GM18519 (cell line): ENCODE data around the gene LAMTOR1.

Source experiments
- ATAC-seq: cut with Tn5 transposase; IDR thresholded peaks from one replicate; pipeline ENCODE4 v1.9.1; 2021; ENCODE audit warnings: mild to moderate bottlenecking, moderate library complexity; ENCODE audit not compliant: unreplicated experiment, low FRiP score

LAMTOR1 gene

DNA sequence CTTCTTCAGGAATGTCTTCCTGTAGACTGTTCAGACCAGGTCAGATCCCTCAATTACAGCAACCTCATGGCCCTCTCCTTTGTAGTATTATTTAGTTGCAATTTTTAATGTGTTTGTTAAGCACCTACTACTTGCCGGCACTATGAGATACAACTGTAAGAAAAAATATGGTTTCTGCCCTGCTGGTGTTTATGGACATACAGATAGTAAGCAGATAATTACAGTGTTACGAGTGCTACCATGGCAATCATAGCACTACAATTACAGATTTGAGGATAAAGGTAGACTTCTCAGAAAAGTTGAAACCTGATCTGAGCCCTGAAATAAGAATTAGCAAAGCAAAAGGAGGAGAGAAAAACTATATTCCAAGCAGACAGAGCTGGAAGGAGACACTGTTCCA is 19.7 kb downstream of the LAMTOR1 start:
- no peak for ATAC-seq

DNA sequence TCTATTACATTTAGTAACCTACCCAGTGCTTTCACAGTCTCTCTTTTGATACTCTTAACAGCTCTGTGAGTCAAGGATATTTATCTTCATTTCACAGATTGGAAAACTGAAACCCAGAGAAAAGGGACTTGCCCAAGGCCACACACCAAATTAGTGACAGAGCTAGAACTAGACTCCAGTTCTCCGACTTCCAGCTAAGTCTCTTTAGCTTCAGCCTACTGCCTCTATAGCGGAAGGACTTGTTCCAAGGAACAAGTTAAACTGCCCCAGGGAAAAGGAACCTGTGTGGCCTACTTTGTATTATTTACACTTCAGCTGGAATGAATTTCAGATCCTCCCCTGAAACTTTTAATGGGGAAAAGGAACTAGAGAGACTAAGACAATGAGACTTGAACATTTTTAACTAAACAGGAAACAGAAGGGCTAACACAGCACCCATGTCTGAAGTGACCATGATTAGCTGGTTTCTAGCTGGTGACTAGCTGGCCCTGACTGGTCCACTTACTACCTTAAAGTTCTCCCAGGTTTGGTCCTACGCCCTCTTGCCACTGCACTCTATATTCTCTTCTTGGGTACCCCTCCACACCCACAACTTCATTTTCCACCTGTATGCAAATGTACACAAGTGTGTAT is 21.2 kb downstream of the LAMTOR1 start:
- no peak for ATAC-seq

DNA sequence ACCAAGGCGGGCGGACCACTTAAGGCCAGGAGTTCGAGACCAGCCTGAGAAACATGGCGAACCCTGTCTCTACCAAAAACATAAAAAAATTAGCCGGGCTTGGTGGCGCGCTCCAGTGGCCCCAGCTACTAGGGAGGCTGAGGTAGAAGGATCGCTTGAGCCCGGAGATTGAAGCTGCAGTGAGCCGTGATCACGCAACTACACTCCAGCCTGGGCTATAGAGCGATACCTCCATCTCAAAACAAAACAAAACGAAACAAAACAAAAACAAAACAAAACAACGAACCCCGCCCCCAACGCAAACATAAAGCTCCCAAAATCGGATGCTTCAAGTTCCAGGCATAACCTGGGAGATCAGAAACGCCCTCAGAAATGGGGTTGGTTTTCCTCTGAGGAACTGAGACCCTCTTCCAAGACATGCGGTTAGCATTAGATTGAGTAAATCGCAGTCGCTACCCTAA is 21.9 kb downstream of the LAMTOR1 start:
- no peak for ATAC-seq

DNA sequence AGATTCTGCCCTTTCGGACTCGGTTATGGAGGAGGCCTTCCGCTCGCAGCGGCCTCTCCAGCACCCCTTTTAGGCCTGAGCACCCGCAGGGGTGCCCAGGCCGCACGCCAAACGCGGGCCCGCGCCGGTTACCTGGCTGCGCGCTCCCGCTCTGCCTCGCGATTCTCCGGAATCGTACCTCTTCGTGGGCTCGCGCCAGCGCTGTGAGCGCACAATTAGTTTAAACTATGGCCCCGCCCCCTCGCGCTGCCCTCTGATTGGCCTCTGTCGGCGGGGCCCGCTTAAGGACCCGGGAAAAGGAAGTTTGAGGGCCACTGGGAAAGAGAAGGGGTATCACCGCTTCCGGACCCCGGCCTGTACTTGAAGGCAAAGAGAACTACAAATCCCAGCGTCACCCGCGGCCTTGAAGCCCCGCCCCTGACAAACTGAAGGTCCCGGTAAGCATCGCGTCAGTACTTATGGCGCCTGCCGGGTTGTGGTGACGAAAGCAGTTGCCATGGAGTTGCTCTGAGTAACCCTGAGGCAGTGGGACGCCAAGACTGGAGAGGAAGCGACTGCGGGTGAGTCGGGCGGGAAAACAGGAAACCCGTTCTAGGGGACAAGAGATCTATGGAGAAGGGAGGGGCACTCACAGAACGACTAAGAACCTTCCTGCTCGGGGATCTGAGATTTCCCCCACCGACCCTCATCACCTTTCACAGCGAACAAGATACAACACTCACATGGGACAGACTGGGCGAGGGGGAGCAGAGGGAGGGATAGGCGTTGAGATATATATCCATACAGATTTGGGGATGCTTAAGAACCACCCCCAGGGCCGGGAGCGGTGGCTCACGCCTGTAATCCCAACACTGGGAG is 22.5 kb downstream of the LAMTOR1 start, which contains the start of the genes LRRC51 and NUMA1:
Gene LRRC51 (plus strand): TSS at position 525 of the 858 bp plus-strand sequence. CDS start 8,234 bp downstream, outside the sequence.
Gene NUMA1 (minus strand): TSS at position 217 of the 858 bp plus-strand sequence. CDS start 44,599 bp downstream, outside the sequence.
- peak; percentile 83 for ATAC-seq

DNA sequence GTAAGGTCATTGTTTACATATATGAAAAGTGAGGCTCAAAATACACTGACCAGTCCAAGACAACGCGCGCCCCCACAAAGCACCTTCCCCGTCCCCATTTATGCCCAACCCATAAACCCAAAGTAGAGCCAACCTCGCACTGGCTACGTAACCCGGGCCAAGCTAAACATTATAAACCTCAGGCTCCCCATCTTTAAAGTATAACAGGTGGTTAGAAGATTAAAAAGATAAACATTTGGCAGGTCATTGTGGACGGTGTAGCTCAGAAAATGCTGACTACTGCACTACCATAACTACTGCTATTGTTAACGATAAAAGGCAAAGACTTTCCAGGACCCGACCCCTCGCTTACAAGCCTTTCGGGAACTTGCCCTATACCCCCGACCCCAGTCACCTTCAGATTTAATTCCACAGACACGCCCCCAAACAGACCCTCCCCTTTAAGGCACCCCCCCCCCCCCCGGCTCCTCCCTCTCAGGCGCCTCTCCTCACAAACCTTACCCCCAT is 23.2 kb downstream of the LAMTOR1 start:
- ATAC-seq = no peak

DNA sequence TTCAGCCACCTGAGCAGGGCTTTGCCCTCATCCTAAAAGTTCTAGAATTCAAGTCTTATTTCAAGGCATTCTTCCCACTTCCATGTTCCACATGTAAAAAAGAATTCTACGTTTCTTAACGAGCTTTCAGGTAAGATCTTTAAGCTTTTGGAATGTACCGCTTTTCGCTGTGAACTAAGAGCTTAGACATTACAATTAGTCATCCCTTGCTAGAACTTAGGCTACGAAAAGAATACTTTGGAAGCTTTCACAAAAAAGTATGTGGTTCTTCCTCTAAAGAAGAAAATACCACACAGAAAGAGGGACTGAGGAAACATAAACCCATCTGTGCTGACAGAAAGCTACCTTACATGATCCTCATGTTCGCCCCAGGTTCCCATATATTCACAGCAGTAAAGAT is 24.6 kb downstream of the LAMTOR1 start:
- ATAC-seq = no peak

DNA sequence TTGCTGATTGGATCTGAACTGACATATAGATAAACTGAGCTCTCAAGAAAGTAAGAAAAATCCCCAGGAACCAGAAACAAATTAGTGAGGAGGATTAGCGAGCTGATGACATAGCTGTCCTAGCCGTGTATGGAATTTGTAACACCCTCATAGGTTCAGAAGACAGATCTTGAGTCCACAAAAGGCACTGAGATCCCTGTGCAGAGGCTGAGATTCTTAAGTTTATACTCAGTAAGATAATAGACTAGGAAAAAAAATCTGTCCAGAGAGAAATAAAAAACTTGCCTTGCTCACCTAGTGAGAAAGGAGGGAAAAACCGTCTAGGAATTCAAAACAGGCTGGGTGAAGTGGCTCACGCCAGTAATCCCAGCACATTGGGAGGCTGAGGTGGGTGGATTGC is 27.3 kb downstream of the LAMTOR1 start:
- ATAC-seq = no peak

DNA sequence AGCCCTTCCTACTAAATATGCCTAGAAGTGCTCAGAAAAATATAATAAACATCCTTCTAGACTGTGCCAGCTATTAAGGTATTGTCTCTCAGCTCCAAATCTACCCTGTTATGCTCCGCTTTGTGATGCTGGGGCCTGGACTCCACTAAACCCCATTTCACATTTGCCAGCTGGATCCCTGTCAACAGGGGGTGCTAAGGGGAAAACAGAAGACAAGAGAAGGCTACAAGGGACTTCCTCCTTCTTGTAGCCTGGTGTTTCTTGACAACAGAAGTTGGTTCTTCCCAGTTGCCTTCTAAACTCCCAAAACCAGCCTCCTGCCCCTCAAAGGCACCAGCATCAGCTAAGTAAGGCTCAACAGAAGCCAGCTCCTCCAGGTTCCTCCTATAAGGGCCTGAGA is 28.0 kb downstream of the LAMTOR1 start:
- no peak for ATAC-seq

DNA sequence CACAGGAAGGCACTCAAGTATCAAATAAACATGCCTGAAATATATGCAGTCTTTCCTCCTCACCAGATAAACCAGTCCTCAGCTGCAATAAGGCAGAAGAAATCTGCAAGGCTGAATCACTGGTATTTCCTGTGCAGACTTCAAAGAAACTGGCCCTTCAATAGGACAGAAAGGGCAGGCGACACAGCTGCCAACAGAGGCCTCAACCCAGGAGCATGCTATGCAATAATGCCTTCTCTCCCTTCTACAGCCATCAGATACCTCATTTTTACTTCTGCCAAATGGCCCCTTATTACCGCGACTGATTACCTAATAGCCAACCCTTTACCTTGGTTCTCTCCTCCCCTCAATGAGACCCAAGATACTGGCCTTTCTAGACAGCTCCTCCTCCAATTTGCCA is 30.7 kb downstream of the LAMTOR1 start:
- ATAC-seq = no peak

DNA sequence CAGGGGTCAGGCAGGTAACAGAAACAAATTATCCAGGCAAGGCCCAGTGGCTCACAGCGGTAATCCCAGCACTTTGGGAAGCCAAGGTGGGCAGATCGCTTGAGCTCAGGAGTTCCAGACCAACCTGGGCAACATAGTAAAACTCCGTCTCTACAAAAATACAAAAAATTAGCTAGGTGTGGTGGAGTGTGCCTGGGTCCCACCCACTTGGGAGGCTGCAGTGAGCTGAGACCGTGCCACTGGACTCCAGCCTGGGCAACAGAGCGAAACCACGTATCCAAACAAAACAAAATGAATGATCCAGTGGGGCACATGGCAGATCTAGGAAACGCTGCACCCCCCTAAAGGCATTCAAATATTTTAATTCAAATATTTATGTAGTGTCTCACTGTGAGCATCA is 32.6 kb downstream of the LAMTOR1 start:
- no peak for ATAC-seq

DNA sequence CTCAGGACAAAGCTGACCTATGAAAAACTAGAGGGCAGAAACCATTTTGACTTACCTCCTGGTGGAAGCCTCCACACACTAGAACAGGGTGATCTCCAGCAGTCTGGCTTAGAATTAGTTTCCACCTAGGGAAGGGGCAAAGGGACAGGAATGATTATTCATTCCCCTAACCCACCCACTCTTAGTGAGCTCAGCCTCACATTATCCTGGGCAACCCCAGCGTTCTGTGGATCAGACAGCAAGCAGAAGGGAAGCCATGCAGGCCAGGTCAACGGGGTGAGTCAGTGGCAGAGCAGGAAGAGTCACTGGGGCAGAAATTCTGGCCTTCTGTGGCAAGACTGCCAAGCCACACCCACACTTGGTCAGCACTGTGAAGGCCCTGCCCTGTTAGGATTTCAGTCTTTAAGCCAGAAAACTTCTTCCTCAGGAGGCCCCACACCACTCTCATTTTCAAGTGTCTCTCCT is 33.3 kb downstream of the LAMTOR1 start:
- ATAC-seq = no peak

DNA sequence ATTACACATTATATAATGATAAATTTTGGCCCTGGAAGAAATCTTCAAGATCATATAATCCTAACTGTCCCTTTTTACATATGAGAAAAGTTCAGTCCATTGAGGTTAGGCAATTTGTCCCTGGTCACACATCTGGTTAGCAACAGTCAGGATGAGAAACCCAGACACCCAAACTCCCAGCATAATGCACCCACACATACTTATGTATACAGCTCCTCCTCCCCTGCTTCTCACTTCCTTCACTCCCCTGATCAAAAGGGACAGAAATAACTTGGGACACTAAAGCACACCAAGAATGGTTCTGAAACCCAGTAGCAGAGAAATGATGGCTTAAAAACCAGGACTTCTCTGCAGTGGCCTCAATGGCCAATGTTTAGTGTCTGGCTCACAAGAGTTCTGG is 33.9 kb downstream of the LAMTOR1 start:
- no peak for ATAC-seq

DNA sequence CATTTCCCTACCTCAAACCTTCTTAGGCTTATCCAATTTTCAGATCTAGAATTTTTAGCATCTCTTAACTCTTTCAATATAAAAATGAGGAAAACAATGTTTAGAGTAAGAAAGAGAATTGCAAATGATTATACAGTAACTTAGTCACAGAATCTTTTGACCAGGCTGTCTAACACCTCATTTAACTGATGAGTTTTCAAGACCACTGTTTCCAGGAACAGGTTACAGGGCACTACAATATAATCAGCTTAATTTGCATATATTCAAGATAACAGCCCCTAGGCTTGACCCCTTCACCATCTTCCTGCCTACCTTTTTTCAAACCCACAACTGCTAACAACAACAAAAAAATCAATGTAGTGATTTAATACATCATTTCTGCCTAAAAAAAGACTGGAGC is 35.4 kb downstream of the LAMTOR1 start:
- no peak for ATAC-seq

DNA sequence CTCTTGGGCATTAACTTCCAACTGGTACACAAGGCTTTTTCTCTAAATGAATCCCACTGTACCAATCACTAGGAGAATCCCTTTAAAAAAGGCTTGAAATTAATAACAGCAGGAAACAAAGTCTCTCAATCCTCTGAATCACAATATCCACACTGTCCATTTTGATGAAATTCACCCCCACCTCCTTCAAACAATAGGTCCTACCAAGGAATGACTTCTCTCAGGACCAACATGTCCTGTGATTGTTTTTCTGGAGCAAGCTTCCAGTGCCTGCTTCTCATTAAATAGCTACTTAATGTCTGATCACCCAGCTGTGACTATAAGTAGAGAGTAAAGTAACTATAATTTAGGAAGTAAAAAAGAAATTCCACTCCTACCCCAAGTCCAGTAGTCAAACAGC is 35.8 kb downstream of the LAMTOR1 start:
- ATAC-seq = no peak

DNA sequence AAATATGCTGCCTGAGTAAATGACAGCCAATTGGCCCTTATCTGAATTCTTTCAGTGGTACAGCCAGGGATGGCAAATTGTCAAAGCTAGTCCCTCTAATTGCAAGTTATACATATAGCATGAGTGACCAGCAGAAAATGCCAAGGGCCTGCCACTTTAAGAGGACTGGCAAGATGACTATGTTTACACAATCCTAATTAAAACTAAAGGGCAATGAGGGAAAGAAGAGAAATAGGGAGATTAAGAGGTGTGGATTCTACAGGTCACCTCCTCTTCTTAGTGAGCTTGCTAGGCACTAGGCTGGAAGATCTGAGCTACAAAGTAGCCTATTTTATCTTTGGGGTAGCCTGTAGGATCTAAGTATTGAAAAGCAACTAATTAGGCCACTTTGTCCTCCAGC is 36.2 kb downstream of the LAMTOR1 start:
- no peak for ATAC-seq

DNA sequence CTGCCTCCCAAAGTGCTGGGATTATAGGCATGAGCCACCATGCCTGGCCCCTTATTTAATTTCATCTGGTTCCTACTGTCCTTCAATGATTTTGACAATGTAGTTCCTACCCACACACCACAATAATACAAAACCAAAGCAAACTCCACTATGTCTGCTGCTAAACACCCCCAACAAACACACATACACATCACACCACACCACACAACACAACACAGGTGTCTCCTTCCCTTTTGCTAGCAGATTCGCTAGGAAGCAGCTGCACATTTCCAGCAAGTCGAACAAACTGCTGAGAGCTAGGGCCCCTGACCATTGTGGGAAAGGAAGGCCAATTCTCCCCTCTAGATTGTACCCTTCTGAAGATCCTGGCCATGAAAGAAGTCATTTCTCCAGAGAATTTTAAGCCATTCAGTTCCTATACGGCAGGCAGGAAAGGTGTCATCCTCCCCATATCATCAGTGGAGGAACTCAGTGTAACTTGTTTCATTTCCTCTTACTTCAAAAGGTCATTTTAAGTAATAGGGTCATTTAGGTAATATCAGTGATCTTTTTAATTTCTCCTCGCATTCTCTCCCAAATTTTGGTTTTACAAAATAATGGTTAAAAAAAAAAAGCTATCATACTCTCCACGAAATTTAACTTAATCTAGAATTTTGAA is 41.2 kb downstream of the LAMTOR1 start:
- no peak for ATAC-seq

DNA sequence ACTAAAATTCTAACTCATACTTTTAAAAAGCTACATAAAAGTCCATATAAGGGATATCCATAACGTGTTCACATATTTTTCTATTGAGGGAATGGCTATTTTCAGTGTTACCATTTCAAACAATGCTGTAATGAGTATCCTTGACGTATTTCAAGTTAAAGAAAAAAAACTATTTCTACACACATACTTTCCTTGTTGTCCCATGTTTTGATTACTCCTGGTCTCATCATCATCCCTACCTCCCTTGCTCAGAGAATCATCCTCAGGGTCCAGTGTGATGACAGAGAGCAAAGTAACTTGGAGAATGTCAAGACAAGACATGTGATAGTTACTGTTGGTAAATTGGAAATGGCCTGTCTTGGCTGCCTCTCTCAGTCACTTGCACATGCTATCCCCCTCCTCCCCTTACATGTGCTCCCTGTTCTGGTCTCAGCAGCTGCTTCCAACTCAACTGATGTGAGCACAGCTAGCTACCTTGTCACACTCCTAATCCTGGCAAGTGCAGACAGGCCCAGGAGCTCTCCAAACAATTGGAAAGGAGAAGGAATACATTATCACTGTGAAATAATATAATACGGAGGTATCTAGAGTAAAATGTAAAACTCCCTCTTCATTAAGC is 44.6 kb downstream of the LAMTOR1 start:
- no peak for ATAC-seq

DNA sequence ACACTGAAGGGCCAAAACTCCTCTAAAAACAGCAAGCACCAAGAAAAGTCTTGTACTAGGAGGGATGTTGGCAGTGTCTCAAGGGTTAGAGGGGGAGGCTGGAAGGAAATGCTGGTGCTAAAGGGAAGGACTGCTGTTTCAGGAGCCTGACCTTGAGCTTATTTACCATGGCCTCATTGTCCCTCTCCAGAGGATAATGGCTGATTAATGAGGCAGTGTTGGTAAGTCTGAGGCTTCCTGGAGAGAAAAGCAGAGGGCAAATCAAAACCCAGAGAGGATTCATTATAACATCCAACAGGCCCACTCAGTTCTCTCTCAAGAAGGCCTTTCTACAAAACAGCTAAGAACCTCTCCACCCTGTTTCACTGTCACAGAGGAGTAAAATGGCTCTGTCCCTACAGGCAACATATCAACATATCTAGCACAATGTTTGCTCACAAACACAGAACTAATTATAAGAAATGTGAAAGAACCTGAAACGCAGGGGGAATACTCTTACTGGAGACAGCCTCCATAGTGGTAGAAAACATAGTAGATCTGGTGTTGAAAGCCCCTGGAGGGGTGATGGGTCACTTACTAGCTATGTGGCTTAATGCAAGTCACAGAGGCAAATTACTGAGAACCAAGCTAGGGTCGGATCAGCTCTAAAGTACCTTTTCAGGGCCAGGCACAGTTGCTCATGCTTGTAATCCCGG is 54.2 kb downstream of the LAMTOR1 start:
- no peak for ATAC-seq
